ENCODE data around the gene CLN3.
"Not testable (repeated sequence)": the region's sequence is repeated elsewhere in the genome, so short reads cannot be mapped to it uniquely, and the experiment has no call there.

CLN3 gene

DNA sequence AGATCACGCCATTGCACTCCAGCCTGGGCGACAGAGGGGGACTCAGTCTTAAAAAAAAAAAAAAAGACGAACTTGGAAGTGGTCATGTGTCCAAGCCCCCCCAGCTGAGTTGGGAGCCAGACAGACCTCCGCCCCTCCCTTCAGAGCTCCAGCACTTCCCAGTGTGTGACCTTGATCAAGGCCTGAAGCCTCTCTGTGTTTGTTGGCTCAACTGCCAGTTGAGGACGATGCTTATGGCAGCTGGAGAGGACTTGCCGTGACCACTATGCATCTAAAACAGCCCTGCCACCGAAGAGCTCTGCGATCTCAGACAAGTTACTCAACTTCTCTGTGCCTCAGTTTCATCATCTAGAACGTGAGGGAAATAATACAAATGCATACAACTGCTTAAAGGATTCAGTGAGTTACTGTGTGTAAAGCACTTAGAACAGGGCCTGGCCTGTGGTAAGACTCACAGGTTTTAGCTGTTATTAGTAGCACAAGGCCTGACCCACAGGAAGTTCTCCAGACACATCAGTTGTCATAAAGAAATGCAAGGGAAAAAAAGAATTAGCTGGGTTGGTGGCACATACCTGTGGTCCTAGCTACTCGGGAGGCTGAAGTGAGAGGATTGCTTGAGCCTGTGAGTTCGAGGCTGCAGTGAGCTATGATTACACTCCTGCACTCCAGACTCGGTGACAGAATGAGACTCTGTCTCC lies 21.8 kb upstream of the CLN3 start:
- no peak for DNase-seq (ENCODE audit: low read depth)

- DNase-seq (ENCODE audit: low read depth) = no peak
Measured at GRCh38 chr16:28511801-28512789, 20.2 kb upstream of the CLN3 start.

GRCh38 chr16:28511031-28511430 lies 19.2 kb upstream of the CLN3 start:
- DNase-seq (ENCODE audit: low read depth) = no peak

- no peak for DNase-seq (ENCODE audit: low read depth)
Measured at GRCh38 chr16:28505489-28506137, 13.7 kb upstream of the CLN3 start.

DNA sequence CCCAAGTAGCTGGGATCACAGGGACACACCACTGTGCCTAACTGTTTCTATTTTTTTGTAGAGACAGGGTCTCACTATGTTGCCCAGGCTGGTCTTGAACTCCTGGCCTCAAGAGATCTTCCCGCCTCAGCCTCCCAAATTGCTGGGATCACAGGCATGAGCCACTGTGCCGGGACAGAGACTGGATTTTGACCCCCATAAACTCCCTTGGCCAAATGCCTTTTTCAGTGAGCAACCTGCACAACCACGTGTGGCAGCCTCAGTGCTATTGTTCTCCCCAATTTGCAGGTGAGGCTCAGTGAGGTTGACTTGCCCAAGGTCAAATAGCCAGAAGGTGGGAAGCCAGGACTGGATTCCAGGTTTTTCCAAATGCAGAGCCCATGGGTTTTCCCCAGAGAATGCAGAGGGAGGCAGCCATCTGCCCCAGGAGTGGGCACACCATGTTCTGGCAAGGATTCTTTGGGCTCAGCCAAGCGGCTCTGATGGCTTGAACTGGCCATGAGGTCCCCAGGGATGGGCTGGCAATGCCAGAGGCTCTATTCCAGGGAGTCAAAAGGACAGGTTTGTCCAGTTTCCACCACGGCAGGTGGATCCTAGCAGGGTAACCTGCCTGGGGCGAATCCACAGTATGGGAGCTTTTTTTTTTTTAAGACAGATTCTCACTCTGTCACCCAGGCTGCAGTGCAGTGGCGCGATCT lies 13.0 kb upstream of the CLN3 start:
- DNase-seq (ENCODE audit: low read depth) = no peak

DNA sequence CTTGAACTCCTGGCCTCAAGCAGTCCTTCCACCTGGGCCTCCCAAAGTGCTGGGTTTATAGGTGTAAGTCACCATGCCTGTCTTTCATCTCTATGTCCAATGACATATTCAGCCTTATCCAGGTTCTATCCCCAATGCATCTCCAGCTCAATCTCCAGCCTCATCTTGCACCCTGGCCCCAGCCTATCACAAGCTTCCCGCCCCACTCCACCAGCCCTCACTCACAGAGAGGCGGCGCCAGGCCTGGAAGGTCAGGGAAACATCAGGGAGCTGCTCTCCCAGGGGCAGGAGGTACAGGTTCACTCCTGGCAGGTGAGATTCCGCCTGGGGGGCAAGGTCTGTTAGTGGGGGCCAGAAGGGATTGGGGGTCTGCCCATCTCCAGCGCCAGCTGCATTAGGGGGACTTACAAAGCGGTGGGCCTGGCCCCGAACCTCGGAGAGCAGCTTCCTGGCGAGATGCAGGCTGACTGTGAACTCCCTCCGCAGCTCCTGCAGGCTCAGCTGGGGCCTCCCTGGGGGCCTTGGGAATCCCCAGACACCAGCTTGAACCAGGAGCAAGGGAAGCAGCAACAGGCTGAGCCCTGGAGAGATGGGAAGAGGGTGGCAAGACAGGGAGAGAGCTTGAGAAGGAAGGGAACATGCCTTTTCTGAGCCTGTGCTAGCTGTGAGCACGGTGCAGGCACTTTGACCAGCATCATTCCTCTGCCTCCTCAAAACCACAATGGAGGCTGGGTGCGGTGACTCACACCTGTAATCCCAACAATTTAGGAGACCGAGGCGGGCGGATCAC lies 11.8 kb upstream of the CLN3 start:
- DNase-seq (ENCODE audit: low read depth) = no peak

- no peak for DNase-seq (ENCODE audit: low read depth)
Measured at GRCh38 chr16:28502290-28502689, 10.4 kb upstream of the CLN3 start.

GRCh38 chr16:28501258-28502232 lies 9.7 kb upstream of the CLN3 start:
- DNase-seq (ENCODE audit: low read depth) = no peak

DNA sequence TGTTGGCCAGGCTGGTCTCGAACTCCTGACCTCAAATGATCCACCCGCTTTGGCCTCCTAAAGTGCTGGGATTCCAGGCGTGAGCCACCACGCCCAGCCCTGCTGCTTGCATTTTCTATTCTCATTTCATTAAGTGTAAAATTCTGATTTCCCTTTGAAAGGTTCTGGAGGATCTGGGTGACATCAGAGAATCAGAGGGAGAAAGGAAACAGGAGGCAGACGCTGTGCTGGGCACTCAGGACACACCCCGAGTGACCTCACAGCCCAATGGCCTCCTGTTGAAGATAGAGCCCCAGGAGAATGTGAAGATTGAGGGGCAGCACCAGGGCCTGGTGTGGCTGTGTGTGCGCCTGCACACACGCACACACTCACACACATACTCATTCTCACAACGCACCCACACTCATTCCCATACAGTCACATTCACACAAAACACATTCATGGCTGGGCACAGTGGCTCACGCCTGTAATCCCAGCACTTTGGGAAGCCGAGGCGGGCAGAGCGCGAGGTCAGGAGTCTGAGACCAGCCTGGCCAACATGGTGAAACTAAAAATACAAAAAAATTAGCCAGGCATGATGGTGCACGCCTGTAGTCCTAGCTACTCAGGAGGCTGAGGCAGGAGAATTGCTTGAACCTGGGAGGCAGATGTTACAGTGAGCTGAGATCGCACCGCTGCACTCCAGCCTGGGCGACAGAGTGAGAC lies 8.8 kb upstream of the CLN3 start:
- DNase-seq (ENCODE audit: low read depth) = not testable (repeated sequence)

DNA sequence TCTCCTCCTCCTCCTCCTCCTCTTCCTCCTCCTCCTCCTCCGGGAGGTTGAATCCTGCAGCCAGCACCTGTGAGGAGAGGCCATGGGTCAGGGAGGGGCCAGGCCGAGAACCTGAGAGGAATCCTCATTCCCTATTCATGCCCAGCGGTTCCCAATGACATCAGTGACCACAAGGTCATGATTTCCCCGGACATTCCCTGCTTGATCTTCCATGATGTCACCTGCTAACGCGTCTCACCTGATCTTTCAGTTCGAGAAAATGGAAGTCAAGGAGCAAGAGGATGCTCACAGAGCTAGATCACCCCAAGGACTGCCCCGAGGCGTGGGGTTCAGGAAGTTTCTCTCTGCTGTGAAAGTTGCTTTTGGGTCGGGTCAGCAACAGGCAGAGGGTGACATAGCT lies 8.0 kb upstream of the CLN3 start:
- DNase-seq (ENCODE audit: low read depth) = no peak

- no peak for DNase-seq (ENCODE audit: low read depth)
Measured at GRCh38 chr16:28498666-28499381, 7.0 kb upstream of the CLN3 start.

DNA sequence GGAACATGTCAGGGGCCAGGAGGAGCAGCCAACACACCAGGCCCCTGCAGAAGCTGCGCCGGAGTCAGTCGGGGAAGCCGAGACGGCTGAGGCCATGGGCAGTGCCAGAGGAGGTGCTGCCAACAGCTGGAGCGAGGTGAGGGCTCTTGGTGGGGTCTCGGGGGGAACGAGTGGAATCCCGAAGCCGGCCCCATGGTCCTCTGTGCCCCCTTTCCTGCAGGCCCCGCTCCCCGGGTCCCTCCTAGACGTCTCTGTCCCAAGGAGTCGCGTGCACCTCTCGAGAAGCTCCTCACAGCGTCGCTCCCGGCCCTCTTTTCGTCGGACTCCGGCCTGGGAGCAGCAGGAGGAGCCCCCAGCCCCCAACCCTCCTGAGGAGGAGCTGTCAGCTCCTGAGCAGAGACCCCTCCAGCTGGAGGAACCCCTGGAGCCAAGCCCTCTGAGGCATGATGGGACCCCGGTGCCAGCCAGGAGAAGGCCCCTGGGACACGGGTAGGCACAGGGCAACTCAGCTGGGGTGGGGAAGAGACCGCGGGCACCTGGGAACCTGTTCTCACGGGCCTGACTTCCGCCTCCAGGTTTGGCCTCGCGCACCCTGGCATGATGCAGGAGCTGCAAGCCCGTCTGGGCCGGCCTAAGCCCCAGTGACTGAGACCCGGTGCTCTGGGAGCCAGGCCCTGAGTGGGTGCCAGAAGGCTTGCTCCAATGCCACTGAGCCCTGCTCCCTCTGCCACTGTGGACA lies 6.2 kb upstream of the CLN3 start:
- DNase-seq (ENCODE audit: low read depth) = no peak

- DNase-seq (ENCODE audit: low read depth) = no peak
Measured at GRCh38 chr16:28497386-28497785, 5.5 kb upstream of the CLN3 start.

DNA sequence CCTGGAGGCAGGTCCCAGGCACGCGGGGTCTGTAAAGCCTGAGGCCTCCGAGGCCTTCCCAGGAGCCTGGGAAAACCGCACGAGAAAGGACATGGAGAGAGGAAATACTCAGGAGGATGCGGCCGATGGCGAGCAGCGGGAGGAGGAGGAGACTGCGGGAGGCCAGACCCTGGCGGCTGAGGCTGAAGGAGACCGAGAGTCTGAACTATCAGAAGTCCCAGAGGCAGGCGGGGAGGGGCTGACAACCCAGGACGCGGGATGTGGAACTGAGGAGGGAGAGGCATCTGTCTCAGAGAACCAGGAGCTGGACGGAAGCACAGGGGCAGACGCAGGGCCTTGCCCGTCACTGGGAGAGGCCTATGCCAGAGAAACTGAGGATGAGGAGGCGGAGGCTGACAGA lies 5.0 kb upstream of the CLN3 start:
- no peak for DNase-seq (ENCODE audit: low read depth)

GRCh38 chr16:28495795-28496749 lies 4.2 kb upstream of the CLN3 start:
- no peak for DNase-seq (ENCODE audit: low read depth)

- no peak for DNase-seq (ENCODE audit: low read depth)
Measured at GRCh38 chr16:28495098-28495793, 3.4 kb upstream of the CLN3 start.
